HG02642 (cell line): ENCODE data around the gene PFKFB3.
"Not testable (repeated sequence)": the region's sequence is repeated elsewhere in the genome, so short reads cannot be mapped to it uniquely, and the experiment has no call there.

ENCODE experiments used
- ATAC-seq: cut with Tn5 transposase; IDR thresholded peaks from one replicate; pipeline ENCODE4 v1.9.1; 2021; ENCODE audit warnings: mild to moderate bottlenecking; ENCODE audit not compliant: unreplicated experiment, poor library complexity

Gene PFKFB3

GRCh38 chr10:6232846-6233724 lies 30.4 kb downstream of the PFKFB3 start:
- no peak for ATAC-seq

GRCh38 chr10:6233725-6234277 lies 31.1 kb downstream of the PFKFB3 start:
- no peak for ATAC-seq

DNA sequence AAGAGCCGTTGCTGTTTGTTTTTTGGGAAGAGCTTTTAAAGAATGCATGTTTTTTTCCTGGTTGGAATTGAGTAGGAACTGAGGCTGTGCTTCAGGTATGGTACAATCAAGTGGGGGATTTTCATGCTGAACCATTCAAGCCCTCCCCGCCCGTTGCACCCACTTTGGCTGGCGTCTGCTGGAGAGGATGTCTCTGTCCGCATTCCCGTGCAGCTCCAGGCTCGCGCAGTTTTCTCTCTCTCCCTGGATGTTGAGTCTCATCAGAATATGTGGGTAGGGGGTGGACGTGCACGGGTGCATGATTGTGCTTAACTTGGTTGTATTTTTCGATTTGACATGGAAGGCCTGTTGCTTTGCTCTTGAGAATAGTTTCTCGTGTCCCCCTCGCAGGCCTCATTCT lies 31.6 kb downstream of the PFKFB3 start:
- ATAC-seq, result no peak

GRCh38 chr10:6236349-6237198 lies 33.8 kb downstream of the PFKFB3 start:
- ATAC-seq, result no peak

DNA sequence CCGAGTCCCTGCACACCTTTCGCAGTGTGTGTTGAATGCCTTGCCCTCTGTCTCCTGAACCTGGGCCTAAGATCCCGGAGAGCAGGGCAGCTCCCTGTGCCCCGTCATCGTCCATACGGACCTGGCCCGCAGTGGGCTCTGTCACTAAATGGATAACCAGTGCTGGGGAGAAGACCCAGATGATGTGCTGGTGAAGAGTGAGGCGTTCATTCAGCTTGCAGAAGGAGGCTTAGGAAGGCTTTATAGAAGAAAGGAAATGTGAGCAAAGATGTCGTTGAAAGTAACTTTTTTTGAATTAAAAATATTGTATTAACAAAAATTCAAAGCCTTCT lies 34.4 kb downstream of the PFKFB3 start:
- no peak for ATAC-seq

- not testable (repeated sequence) for ATAC-seq
These were observed 36.0 kb downstream of the PFKFB3 start for GRCh38 chr10:6238587-6239212.

DNA sequence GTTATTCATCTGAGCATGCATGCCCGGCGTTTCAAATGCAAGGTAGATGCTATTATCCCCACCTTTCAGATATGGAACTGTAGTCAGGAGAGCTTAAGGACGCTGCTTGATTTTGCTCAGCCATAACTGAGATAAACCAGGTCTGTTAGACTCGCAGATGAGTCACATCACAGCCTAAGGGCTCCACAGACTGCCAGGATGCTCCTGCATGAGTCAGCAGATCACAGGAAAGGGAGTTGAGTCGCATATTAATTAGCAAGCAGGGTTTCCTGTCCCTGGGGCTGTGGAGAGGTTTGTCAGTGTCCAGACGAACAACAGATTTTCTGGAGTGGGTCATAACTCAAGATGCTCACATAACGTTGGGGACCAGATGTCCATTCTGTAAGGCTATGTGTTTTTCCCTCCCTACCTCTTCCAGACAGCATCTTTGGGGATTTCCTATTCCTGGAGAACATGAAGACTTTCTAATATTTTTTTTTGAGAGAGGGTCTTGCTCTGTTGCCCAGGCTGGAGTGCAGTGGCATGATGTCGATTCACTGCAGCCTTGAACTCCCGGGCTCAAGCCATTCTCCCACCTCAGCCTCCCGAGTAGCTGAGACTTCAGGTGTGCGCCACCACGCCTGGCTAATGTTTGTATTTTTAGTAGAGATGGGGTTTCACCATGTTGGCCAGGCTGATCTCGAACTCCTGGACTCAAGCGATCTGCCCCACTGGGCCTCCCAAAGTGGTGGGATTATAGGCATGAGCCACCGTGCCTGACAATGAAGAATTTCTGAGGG lies 36.7 kb downstream of the PFKFB3 start:
- ATAC-seq, result no peak

- no peak for ATAC-seq
These were observed 37.5 kb downstream of the PFKFB3 start for GRCh38 chr10:6240254-6240653.

DNA sequence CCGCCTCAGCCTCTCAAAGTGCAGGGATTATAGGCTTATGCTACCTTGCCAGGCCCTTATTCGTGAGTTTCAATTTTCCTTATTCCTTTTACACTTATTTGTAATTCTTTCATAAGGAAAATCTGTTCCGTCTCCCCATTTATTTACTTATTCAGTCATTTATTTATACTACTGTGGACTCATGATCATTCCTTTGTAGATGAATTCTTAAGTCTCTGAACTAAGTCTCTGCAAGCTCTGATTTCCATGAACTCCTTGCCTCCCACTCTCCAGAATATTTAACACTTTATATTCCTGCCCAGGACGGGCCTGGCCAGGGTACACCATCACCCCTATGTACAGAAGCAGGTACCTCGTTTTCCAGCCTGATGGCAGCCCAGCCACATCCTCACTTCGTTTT lies 39.4 kb downstream of the PFKFB3 start:
- ATAC-seq, result no peak

- no peak for ATAC-seq
These were observed 41.8 kb downstream of the PFKFB3 start for GRCh38 chr10:6244510-6244909.

- no peak for ATAC-seq
These were observed 44.4 kb downstream of the PFKFB3 start for GRCh38 chr10:6247041-6247712.

- ATAC-seq, result not testable (repeated sequence)
These were observed 46.2 kb downstream of the PFKFB3 start for GRCh38 chr10:6248908-6249307.

DNA sequence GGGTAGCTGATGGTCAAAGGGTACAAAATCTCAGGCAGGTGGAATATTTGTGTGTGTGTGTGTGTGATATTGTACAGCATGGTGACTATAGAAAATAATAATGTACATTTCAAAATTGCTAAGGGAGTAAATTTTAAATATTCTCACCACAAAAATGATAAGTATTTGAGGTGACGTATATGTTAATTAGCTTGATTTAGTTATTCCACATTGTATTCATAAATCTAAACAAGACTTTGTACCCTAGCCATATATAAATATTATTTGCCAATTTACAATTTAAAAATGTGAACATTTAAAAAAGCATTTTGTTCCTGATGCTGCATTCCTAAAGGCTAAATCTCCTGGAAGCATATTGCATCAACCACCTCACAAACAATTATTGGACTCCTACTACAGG lies 47.0 kb downstream of the PFKFB3 start:
- ATAC-seq, result no peak

DNA sequence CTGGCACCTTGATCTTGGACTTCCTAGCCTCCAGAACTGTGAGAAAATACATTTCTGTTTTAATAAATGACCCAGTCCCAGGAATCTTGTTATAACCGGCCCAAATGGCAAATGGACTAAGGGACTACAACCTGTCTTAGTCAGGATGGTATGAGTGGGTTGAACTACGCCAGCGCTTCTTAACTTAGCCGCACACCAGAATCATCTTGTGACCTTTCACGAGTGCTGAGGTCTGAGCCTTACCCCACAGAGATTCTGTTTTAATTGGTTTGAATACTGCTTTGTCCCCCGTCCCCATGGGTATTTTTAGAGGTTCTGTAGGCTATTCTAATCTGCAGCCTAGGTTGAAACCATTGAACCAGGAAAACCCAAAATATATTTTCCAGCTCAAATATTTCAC lies 48.0 kb downstream of the PFKFB3 start:
- no peak for ATAC-seq

DNA sequence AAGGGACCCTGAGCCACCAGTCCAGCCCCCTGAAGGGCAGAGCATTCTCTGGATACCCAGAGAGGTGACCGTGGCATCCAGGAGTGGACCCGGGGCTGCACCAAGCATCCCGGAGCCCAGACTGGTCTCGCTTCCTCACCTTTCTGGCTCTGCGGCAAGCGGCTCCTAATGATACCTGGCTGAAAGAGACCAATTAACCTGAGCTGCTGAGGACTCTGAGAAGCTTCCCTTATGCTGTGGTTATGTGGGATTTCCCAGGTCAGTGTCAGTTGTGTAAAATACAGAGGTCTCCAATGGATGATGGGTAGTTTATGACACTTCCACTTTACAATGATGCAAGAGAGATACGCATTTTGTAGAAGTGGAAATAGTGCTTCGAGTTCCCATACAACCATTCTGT lies 51.5 kb downstream of the PFKFB3 start:
- ATAC-seq, result no peak

GRCh38 chr10:6255548-6256061 lies 52.9 kb downstream of the PFKFB3 start:
- no peak for ATAC-seq

DNA sequence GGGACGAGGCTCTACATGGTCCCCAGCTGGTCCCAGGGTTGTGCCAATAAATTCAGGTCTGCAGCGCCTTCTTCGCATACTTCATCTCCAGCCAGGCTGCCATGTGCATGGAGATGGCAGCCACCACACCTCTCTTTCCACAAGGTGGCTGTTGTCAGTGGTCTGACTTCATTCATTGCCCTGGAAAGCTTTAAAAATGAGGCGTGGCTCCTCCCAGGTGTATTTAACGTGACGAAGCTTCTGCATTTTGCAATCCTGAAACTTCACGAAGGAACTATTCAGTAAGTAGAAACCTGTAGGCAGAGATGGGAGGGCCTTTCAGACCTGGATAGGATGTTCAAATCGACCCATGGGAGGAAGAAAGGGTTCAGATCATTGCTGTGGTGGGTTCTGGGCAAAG lies 53.7 kb downstream of the PFKFB3 start:
- ATAC-seq, result no peak

GRCh38 chr10:6259153-6259552 lies 56.4 kb downstream of the PFKFB3 start:
- ATAC-seq, result no peak

DNA sequence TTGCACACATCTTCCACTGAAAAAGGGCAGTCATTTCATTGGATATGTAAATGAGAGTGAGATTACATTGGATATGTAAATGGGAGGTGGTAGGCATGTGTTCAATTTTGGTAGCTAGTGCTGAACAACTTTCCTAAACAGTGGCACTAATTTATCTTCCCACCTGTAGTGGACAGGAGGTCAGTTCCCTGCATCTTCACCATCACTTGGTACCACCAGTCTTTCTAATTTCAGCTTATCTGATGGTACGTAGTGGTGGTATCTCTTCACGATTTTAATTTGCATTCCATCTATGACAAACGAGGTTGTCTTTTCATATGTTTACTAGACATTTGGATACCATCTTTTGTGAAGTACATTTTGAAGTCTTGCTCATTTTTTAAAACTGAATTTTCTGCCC lies 58.1 kb downstream of the PFKFB3 start:
- no peak for ATAC-seq
